AG04449 (cell line): Measurements from ENCODE around the gene COPA.

Experiments used
- CTCF ChIA-PET: fragments of 350-600 bp; formaldehyde crosslinking; extraction: SDS; loops from one replicate; lab custom pipeline; 2021; ENCODE audit warnings: antibody characterized with exemption; lab: Yijun Ruan, JAX
- POLR2A ChIA-PET: fragments of 400-600, 350-600 bp; formaldehyde crosslinking; extraction: SDS; loops from one replicate; lab custom pipeline; 2020; ENCODE audit warnings: antibody characterized with exemption, inconsistent platforms; lab: Yijun Ruan, JAX
- DNase-seq: peaks from one replicate; pipeline ENCODE4 v3.0.0-alpha.2; 2010; ENCODE audit warnings: low read depth, low spot score
- H3K4me3 ChIP-seq: 2 replicates; pipeline ENCODE4 v1.5.1; 2011; ENCODE audit warnings: low read depth, mild to moderate bottlenecking, control low read depth, low read length
- TF ChIP-seq, protein P1 (sequence below): IDR thresholded peaks from one replicate; pipeline ENCODE4 v1.5.1; 2011; ENCODE audit warnings: mild to moderate bottlenecking, moderate library complexity, low read length, control low read depth, inconsistent platforms; ENCODE audit not compliant: insufficient read depth; ENCODE audit errors: missing control alignments

COPA gene

DNA sequence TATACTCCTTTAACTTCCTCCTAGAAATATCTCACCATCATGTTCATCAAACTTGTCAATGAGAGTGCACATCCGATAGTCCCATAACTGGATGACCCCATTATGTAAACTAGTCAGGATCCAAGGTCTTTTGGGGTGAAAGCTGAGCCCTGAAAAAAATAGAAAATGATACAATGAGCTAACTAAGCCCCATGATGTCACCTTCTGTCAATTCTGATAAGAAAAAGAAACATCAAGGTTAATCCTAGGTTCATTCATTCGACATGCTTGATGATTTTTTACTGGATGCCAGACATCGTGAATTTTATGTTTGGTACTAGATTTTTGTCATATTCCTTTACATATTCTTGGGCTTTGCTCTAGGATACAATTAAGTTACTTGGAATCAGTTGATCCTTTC, 2.9 kb downstream of the COPA start:
- ChIA-PET POLR2A (no interaction called here), CTCF (interaction anchor here (0.6 to 9.1 kb wide), 7 partner anchors 10 to 147 kb away, joined by 3 to 71 read pairs (median 4); no protein-coding TSS in a partner anchor)
- no peak overlapping the region for H3K4me3 ChIP-seq
- no peak for DNase-seq
- TF ChIP-seq, protein P1, sequence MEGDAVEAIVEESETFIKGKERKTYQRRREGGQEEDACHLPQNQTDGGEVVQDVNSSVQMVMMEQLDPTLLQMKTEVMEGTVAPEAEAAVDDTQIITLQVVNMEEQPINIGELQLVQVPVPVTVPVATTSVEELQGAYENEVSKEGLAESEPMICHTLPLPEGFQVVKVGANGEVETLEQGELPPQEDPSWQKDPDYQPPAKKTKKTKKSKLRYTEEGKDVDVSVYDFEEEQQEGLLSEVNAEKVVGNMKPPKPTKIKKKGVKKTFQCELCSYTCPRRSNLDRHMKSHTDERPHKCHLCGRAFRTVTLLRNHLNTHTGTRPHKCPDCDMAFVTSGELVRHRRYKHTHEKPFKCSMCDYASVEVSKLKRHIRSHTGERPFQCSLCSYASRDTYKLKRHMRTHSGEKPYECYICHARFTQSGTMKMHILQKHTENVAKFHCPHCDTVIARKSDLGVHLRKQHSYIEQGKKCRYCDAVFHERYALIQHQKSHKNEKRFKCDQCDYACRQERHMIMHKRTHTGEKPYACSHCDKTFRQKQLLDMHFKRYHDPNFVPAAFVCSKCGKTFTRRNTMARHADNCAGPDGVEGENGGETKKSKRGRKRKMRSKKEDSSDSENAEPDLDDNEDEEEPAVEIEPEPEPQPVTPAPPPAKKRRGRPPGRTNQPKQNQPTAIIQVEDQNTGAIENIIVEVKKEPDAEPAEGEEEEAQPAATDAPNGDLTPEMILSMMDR: no peak

DNA sequence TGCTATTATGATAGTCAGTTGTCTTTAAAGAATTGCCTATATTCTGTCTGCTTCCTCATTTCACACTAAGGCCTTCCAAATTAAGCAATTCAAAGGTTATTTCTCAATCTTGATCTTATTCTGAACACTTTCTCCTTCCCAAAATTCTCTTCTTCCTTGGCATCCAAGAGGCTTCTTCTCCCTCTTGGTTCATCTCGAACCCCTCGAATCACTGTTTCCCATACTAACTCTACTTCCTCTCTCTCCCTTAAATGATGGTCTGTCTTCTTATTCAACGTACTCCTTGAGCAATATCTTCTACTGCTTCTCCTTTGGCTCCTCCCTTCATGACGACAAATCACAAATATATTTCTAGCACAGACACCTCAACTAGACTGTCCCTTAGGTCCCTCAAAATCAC, 4.5 kb downstream of the COPA start:
- H3K4me3 ChIP-seq: no peak overlapping the region
- ChIA-PET CTCF (interaction anchor here (0.7 to 9.1 kb wide), 5 partner anchors 10 to 117 kb away, joined by 3 to 71 read pairs (median 3); no protein-coding TSS in a partner anchor), POLR2A (no interaction called here)
- no peak for DNase-seq
- TF ChIP-seq, protein P1: no peak

DNA sequence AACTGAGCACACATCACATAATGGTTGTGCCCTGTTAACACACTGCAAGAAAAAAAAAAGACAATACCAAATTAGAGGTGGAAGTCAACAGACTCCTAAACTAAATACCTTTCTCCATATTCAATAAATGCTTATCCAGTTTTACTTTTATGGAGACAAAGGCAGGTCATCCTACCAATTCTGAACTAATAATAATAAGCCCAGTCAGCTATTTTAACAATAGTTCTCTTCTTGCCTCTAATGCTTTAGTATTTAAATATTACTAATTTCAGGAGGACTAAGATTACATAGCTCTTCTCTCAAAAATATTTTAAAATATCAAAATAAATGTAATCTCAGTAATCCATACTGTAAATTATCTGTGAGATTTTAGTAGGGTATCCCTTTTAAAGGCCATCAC, 10.5 kb downstream of the COPA start:
- TF ChIP-seq, protein P1: no peak
- CTCF ChIA-PET: interaction anchor here (1.0 to 9.1 kb wide), 4 partner anchors 13 to 139 kb away, joined by 3 to 71 read pairs (median 6); no protein-coding TSS in a partner anchor
- no peak overlapping the region for H3K4me3 ChIP-seq
- POLR2A ChIA-PET: no interaction called here
- DNase-seq: no peak

GRCh38 chr1:160330119-160330518, 12.9 kb downstream of the COPA start:
- TF ChIP-seq, protein P1: no peak
- no peak overlapping the region for H3K4me3 ChIP-seq
- POLR2A ChIA-PET: no interaction called here
- CTCF ChIA-PET: interaction anchor here (0.5 to 9.9 kb wide), 8 partner anchors 9 to 228 kb away, joined by 3 to 64 read pairs (median 3); no protein-coding TSS in a partner anchor
- no peak for DNase-seq

DNA sequence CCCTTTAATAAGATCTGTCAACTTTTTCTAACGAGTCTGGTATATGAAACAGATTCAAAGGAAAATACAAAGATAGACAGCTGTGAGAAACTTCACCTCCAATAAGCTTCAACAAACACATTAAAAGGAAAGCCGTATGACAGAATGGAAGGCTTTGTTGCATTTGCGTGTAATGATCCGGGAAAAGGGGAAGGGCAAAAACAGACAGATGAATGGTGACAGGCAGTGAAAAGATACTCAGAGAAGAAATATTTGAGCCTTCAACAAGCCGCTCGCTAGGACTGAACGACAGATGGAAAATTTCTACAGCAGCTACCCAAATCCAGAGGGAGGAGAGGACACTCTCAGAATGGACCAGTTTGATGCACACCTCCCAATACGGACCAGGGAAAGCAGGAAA, 14.9 kb downstream of the COPA start:
- no peak for DNase-seq
- POLR2A ChIA-PET: no interaction called here
- no peak overlapping the region for H3K4me3 ChIP-seq
- TF ChIP-seq, protein P1: no peak
- CTCF ChIA-PET: interaction anchor here (1.2 to 9.9 kb wide), 4 partner anchors 11 to 135 kb away, joined by 3 to 64 read pairs (median 4); no protein-coding TSS in a partner anchor

- POLR2A ChIA-PET: no interaction called here
- TF ChIP-seq, protein P1: no peak
- no peak overlapping the region for H3K4me3 ChIP-seq
- CTCF ChIA-PET: interaction anchor here (1.0 to 9.9 kb wide), 3 partner anchors 22 to 35 kb away, joined by 3 to 64 read pairs (median 4); no protein-coding TSS in a partner anchor
- DNase-seq: no peak
Observed at GRCh38 chr1:160326418-160326817, 16.6 kb downstream of the COPA start.
